KBM-7 (cell line): Measurements from ENCODE around the gene ING4.

Source experiments
- DNase-seq: peaks from one replicate; pipeline ENCODE4 v3.0.0-alpha.2; 2015
- in situ Hi-C: fragments of 300-500 bp; cut with MboI; formaldehyde crosslinking; loops from 2 replicates; pipeline ENCODE4 v1.14.3; 2020; ENCODE audit warnings: low sequenced_read_pairs, low pct_unique_long_range_greater_than_20kb, mixed read lengths

Gene ING4

DNA sequence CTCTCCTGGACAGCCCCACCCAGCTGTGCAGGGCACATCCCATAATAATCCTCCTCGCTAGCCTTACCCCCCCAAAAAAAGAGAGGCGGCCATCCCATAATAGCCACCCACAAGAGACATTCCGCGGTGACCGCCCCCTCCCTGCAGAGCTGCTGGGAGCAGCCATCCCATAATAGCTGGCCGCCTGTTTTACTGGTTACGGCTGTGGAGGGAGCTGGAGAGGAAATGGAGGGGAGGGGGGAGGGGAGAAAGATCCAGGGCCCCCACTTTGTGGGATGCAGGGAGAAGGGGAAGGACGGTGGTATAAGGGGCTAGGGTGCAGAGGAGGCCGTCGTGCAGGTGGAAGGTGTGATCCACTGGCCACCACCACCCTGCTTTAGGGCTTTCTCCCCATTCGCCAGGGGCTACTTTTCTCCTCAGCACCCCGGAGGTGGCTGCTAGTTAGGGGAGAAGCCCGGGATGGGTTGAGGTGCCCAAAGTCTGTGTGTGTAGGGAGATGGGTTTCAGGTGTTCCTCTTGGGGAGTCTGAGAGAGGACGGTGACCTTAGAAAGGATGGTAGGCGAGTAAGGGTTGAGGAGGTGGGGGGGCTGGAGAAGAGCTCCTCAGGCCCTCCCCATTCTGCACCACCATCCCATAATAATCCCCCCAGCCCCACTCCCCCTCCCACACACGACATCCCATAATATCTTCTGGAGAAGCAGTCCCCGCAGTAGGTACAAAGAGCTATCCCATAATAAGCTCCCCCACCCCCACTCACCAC lies 49.7 kb downstream of the ING4 start:
- in situ Hi-C loops, result no loop called here
- DNase-seq, result peak; percentile 95

DNA sequence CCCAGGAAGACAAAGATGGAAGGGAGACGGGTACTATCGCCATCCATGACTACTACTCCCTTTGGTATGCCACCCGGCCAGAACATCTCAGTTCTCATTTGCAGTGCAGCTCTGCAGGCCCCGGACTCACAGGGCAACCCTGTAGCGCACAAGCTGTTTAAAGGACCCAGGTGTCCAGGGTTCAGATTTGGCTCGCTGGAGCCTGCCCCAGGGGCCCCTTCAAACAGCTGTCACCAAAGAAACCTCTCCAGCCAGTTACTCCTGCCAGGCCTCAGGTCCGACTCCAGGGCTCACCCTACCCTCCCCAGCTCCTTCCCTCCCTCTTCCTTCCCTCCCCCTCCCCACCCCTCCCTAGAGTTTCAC lies 50.3 kb downstream of the ING4 start:
- DNase-seq, result no peak
- in situ Hi-C loops, result no loop called here

DNA sequence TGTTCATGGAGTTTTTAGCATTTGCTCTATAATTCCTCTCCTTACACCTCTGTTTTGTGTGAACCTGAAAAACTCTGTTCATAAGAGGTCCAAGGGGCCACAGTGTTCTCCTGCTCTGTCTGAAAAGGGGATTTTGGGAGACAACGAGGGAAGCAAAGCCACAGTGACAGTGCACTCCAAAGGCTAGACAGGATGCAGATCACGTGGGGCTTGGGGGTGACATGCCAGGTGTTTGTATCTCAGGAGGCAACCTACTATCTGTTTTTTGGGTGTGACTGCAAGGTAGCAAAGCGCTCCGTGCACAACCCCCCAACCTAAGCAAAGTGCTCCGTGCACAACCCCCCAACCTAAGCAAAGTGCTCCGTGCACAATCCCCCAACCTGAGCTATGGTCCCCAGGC lies 50.7 kb downstream of the ING4 start:
- no peak for DNase-seq
- in situ Hi-C loops, result no loop called here

DNA sequence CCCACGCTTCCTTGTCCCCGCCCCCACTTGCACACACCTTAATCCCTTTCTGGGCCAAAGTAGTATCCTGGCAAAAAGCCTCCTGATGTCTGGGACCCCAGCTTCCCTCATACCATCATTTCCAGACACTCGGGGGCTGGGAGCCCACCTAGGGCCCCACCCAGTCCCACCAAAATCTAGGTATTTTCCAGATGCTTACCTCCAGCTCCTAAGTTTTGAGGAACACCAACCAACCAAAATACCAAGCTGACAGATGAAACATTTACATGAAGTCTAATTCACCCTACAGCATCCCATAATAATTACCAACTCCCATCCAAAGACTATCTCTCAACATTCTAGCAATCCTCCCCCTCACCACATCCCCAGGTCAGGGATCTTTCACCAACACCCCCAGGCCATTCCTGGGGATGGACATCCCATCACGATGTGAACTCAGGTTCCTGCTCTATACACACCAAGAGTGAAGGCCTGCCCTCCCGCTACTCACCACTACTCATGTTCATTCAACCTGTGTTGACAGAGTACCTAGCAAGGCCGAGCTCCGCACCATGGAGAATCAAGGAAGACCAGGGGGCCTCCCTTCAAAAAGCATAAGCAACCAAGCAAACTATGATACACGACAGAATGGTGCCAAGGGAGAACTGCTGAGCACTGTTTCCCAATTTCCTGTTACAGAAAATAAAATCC lies 54.2 kb downstream of the ING4 start:
- in situ Hi-C loops, result no loop called here
- no peak for DNase-seq

DNA sequence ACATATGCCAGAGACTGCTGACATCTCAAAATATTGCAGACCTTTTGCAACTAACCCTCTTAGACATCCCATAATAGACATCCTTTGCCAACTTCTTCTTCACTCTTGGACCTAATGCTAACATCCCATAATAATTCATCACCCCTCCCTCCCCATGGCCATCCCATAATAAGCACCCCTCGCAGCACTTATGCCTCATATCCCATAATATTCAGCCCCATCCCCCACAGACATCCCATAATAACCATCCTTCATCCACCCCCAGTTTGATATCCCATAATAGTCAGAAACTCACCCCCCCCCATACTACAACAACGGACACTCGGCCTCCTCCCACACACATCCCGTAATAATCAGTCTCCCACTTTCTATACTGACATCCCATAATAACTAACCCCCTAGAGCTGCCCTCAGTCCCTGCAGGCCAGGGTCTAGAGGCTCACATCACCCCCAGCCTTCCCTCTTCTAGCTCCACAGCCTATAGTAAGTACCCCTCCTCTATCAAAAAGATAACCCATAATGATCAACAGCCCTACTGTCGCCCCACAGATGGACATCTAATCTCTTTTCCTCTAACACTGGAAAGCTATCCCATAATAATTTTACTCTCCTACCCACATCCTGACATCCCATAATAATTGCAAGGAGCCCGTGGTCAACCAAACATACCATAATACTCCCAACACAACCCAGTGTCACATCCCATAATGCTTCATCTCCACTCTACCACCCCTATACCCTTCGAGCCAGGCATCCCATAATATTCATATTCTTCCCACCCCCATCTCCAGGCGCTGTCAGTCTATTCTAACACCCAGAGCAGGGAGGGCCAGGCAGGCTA lies 54.9 kb downstream of the ING4 start:
- peak; percentile 96 for DNase-seq
- in situ Hi-C loops, result no loop called here

DNA sequence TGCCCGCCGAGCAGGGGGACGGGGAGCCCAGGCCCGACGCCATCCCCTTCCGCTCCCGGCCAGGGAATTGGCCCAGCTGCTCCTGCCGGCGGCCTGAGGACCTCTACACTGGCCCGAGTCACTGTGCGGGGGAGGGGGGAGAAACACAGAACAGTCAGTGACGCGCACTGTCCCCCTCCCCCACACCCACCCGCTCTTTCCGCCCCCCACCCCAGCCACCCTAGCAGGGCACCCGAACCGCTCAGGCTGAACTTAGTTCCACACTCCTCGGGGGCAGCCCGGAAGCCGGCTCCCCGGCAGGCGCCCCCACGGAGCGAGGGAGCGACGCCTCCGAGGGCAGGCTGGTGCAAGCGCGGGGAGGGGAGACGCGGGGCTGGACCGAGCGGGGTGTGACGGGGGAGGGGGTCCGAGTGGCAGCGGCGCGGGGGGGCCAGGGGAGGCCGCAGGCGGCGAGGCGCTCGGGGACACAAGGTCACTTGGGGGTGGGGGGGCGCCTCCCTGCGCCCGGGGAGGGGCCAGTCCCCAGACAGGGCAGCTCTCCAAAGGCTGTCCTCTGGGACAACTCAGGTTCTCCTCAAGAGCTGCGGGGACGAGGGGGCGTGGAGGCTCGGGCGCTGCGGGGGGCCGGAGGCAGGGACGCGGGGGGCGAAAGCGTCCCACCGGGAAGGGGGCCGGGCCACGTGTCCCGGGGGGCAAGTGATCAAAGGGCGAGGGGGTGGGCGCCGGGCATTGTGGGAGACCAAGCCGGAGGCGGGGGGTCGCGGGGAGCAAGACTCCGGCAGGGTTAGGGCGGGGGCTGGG lies 56.4 kb downstream of the ING4 start:
- in situ Hi-C loops, result no loop called here
- DNase-seq, result no peak

DNA sequence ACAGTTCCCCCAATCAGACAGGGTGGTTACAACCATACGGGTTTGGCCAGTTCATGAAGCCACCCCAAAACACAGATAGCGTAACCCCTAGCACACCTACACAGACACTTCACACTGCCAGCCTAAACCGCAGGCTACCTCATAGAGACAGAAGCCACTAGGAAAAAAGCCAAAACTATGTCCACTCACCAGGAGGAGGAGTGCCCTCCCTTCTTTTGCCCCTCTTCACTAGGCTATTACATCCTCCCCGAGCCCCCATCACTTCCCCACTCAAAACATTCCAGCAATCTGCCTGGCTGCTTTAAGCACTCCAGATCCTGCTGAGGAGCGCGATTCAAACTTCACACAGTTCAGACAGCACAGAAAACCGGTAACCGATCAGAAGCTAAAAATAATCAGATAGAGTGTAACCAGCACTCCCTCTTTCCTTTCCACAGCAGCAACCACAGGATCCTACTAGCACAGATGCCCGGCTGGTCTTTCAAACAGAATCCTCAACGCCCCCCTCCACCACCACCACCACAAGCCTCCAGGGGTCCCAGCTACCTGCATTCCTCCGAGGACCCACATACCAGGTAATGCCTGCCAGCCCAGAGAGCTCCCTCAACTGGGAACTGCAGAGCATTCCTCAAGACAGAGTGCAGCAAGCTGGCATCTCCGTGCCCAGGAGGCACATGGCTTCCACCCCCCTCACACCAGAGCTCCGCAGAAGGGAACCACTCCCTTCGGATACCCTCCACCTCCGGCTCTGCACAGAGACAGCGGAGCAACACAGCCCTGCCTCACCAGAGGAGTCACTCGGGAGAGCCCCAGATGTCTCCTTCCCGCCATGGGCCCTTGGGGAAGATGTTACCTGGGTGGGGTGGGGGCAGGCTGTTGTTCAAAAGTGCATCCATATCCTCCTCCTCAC lies 57.2 kb downstream of the ING4 start:
- no peak for DNase-seq
- in situ Hi-C loops, result no loop called here

DNA sequence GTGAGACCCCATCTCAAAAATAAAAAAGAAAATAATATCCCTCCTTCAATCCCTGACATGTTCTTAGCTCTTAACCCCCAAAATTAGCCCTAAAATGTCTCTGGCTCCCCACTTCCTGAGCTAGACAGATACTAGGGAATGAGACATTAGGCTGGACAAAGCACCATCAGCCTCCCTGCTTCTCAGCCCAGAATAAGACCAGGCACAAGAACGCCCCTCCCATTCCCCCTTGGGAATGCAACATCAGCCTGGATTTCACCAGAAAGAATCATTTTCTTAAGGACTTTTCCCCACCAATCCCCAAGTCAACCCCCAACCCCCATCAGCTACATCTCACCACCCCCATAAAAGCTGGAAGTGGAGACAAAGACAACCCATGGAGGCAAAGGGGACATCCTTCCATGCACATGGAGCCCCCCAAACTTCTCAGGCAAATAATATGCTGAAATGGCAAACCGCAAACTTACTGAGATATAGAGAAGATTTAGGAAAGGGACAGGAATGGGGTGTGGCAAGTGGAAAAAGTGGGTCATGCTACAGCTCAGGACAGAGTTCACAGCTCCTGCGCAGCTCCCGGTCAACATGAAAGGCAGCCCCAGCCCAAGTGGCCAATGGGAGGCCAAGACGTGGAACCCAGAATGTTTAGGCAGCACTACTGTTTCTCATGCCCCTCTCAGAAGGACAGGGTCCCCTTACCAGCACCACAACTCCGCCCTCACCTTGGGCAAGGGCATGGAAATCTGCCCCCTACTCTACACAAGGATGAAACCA lies 58.5 kb downstream of the ING4 start:
- no peak for DNase-seq
- in situ Hi-C loops, result no loop called here

DNA sequence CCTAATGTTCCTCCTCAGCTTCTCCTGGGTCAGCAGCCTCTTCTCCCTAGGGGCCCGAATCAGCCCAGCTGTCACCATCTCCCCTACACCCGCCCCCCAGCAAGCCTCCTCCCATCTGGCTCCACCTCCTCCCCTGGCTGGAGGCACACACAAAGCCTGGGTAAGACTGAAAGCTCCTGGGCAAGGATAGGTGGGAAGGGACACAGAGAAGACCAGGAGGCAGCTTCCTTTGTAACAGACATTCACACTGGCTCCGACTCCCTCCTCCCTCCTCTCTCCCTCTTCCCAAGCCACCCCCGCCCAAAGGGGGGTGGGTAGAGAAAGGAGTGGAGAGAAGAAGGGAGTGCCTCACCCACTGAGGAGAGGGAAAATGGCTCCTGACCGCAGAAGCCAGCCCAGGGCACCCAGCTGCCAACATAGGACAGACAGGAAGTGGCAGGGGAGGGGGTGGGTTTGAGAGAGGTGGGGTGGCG lies 59.8 kb downstream of the ING4 start:
- no peak for DNase-seq
- in situ Hi-C loops, result no loop called here

DNA sequence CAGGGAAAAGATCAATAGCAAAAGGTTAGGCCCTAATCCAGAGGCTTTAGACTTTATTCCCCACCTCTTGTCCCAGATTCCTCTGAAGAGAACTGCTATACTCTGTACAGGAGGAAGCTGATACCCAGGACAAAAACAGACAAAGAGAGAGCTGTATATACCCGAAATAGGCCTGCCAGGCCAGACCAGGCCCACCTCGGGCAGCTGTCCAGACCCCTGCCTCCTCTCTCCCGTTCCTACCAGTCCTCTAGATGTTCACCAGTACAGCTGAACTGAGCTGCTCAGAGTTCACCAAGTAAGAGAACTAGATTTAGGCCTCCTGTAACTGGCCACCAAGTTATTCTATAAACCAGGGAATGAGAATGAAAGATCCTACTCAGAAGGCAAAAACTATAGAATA lies 60.4 kb downstream of the ING4 start:
- in situ Hi-C loops, result no loop called here
- DNase-seq, result no peak
